Bronchial epithelial cell (primary cell): Measurements from ENCODE around the gene SAE1. TPM values are rescaled to one million over a fixed set of nuclear protein-coding genes. Genes with fewer than 3 reads are reported as not detected.
A peak's percentile ranks its signal among the peaks of the same experiment; 100 is the strongest.

Experiments
- DNase-seq: peaks from one replicate; pipeline ENCODE4 v3.0.0-alpha.2; 2010; ENCODE audit warnings: low read depth
- FAIRE-seq: peaks from 2 replicates; lab custom pipeline; 2011; peaks lifted over from hg19 to GRCh38; lab: Jason Lieb, UNC
- H3K27me3 ChIP-seq: 2 replicates; pipeline ENCODE4 v1.5.1; 2011; ENCODE audit warnings: low read length; ENCODE audit not compliant: control insufficient read depth, insufficient read depth
- H3K36me3 ChIP-seq: 2 replicates; pipeline ENCODE4 v1.5.1; 2011; ENCODE audit warnings: low read length; ENCODE audit not compliant: control insufficient read depth, insufficient read depth
- H3K4me3 ChIP-seq: 2 replicates; pipeline ENCODE4 v1.5.1; 2011; ENCODE audit warnings: mild to moderate bottlenecking, low read depth, low read length, control low read depth
- CTCF ChIP-seq: IDR thresholded peaks from 2 replicates; pipeline ENCODE4 v1.5.1; 2011; ENCODE audit warnings: mild to moderate bottlenecking, moderate library complexity, low read length, control low read depth, inconsistent platforms; ENCODE audit not compliant: insufficient read depth, severe bottlenecking
- total RNA-seq: library from RNA; depleted of rRNA; stranded (reverse); fragments of >200 nt; gene quantifications from 2 replicates; pipeline ENCODE4 v1.2.1, GENCODE V29; 2014

Gene SAE1
- total RNA-seq, 1 donor from 2014 or later: 90.6 TPM

GRCh38 chr19:47096100-47096704, 34.4 kb upstream of the SAE1 start:
- TF ChIP-seq CTCF: no peak
- Histone ChIP-seq H3K4me3 (no peak overlapping the region), H3K36me3 (peaks cover 14% of the 10 kb centered on the region), H3K27me3 (no peaks in the 10 kb centered on the region)
- FAIRE-seq (peak; percentile 64), DNase-seq (peak; percentile 89)

- H3K27me3 ChIP-seq: no peaks in the 10 kb centered on the region
- peaks cover 14% of the 10 kb centered on the region for H3K36me3 ChIP-seq
- no peak for TF ChIP-seq CTCF
- no peak for FAIRE-seq
- no peak overlapping the region for H3K4me3 ChIP-seq
- no peak for DNase-seq
These were observed 33.9 kb upstream of the SAE1 start for GRCh38 chr19:47096721-47097120.

- no peaks in the 10 kb centered on the region for H3K27me3 ChIP-seq
- TF ChIP-seq CTCF: no peak
- no peak for FAIRE-seq
- H3K4me3 ChIP-seq: no peak overlapping the region
- no peak for DNase-seq
- H3K36me3 ChIP-seq: peaks cover 11% of the 10 kb centered on the region
These were observed 33.0 kb upstream of the SAE1 start for GRCh38 chr19:47097396-47098201.

GRCh38 chr19:47098608-47099007, 32.0 kb upstream of the SAE1 start:
- peaks cover 8% of the 10 kb centered on the region for H3K36me3 ChIP-seq
- DNase-seq: no peak
- no peak for TF ChIP-seq CTCF
- no peak overlapping the region for H3K4me3 ChIP-seq
- no peaks in the 10 kb centered on the region for H3K27me3 ChIP-seq
- FAIRE-seq: no peak

- H3K36me3 ChIP-seq: peaks cover 4% of the 10 kb centered on the region
- no peak for DNase-seq
- no peak for TF ChIP-seq CTCF
- no peak for FAIRE-seq
- no peak overlapping the region for H3K4me3 ChIP-seq
- no peaks in the 10 kb centered on the region for H3K27me3 ChIP-seq
These were observed 31.0 kb upstream of the SAE1 start for GRCh38 chr19:47099576-47100050.
